Daoy (cell line): Measurements from ENCODE around the gene MYOM1. TPM values are rescaled to one million over a fixed set of nuclear protein-coding genes. Genes with fewer than 3 reads are reported as not detected.

ENCODE experiments used
- DNase-seq: peaks from one replicate; pipeline ENCODE4 v3.0.0-alpha.2; 2015; ENCODE audit warnings: low read depth
- total RNA-seq: library from RNA; depleted of rRNA; stranded (reverse); fragments of >200 nt; shearing (Covaris generic); gene quantifications from 2 replicates; pipeline ENCODE4 v1.2.3, GENCODE V29; 2014

Gene MYOM1
- total RNA-seq, 1 experiment from 2014 or later: not detected

DNA sequence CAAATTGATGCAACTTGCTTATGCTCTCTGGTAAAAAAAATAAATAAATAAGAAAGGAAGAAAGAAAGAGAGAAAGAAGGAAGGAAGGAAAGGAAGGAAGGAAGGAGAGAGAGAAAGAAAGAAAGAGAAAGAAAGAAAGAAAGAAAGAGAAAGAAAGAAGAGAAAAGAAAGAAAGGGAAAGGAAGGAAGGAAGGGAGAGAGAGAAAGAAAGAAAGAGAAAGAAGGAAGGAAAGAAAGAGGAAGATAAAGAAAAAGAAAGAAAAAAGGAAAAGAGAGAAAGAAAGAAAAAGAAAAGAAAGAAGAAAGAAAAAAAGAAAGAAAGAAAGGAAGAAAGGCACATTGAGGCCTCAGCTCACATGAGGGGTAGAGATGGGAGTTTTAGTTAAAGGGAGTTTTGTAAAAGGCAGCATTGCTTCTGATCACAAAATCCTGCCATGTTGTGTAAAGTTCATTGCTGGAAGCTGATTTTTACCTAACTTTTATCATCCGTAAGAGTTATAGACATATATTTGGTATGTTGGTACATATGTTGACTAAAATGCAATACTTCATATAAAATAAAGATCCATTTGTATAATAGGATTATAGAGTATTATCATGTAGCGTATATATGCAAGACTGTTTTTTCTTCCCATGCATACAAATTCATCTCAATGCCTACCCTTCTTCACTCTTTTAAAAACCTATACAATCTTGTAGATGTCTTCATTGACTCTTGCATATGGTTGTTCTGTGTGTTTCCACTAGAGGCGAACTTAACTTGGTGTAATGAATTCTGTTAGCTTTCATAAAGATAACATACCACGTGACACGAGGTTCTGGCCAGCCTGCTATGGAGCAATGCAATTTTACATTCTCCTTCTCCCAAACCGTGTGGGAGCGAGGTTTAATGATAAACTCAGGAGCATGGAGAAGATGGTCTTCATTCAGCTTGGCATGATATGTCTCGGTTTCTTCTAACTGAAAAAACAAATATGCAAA, 32.8 kb downstream of the MYOM1 start:
- DNase-seq: no peak

DNA sequence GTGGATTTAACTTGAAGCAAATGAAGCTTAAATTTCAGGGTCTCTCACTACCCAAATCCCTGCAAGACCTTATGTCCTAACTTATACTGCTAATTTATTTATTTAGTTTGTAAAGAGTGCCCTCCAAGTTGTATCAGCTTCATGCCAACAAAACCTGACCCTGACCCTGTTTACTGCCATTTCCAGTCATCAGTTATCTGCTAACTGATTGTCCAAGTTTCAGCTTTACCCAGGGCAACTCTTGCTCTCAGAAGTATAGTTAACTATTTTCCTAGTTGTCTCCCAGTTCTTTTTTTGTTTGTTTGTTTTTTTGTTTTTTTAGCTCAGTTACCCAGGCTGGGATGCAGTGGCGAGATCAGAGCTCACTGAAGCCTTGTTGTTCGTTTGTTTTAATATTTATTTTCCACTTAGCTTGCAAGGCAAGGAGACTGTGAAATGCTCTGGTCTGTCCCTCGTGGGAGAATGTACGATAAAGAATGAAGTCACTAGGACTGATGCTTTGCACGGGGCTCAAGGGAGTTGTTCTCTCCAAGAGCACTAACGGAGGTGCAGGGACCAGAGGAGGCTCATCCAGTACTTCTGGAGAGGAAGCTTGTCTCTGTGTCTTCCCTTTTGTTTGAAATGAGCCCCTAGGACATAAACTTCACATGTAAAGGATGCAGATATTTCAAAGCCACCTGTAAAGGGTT, 35.3 kb downstream of the MYOM1 start:
- no peak for DNase-seq

DNA sequence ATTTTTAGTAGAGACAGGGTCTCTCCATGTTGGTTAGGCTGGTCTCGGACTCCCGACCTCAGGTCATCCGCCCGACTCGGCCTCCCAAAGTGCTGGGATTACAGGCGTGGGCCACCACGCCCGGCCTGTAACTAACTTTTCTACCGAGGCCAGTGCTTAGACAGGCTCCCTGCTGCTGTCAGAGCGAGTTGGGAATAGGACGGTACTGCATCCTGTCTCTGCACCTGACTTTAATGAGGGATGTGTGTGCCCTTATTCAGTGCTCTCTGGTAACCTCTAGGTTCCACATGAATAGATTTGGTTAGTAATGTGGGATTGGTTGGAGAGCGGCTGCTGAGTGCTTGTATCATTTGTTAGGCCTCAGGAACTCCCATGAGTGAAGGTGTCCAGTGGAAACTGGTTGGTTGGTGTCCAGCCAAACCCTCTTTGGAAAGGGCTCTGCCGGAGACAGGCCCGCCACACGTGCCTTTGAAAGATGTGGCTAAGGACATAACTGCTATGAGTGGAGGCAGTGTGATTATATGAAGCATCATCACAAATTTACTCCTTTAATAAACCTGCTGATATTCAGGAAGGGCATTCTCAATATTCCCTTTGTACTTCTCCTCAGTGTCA, 36.6 kb downstream of the MYOM1 start:
- no peak for DNase-seq

DNA sequence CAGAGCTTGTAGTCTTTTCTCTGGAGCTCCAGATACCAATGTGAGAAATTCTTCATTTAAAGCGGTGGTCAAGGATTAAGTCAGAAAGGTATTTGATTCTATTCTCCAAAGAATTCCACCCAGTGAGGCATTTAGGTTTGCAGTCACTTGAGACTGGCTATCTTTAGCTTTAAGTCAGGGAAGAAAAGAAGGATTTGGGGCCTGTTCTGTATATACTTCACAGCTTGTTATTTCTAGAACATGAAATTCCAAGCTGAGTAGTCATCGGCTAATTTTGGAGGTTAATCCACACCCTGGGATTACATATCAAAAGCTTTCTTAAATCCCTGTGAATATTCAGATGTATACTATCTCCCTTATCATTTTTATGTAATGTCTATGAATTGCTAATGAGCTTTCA, 39.4 kb downstream of the MYOM1 start:
- DNase-seq: no peak

GRCh38 chr18:3179430-3180089, 40.2 kb downstream of the MYOM1 start:
- no peak for DNase-seq

DNA sequence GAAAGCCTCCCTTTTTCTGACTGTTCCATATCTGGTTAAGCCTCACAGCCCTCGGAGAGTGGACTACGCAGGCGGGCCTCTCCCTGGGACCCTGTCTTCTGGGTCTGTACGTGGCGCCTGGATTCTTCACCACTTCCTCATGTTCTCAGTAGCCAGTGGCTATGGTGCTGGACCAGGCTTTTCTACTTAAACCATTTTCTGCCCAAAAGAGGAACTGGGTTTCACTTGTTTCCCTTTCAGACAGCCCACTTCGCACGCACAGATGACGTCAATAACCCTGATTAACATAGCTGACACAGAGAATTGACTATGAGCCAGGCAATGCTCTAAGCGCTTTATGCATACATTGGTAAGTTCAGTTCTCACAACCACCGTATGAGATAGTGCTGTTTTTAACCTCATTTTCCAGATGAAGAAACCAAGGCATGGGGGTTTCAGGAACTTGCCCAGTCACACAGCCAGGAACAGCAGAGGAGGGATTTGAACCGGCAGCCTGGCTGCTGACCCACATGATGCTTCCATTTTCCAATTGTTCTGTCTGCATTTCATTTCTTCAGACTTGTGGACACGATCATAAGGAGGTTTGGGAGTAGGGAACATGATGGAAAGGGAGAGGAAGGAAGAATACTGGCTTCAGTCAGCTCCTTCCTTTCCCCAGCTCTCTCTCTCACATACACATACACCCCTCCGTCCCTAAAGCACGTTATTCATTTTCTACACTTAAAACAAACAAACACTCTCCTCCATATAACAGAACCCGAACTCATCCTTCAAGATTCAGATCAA, 41.7 kb downstream of the MYOM1 start:
- DNase-seq: no peak

- DNase-seq: no peak
Observed at GRCh38 chr18:3175195-3175758, 44.5 kb downstream of the MYOM1 start.

DNA sequence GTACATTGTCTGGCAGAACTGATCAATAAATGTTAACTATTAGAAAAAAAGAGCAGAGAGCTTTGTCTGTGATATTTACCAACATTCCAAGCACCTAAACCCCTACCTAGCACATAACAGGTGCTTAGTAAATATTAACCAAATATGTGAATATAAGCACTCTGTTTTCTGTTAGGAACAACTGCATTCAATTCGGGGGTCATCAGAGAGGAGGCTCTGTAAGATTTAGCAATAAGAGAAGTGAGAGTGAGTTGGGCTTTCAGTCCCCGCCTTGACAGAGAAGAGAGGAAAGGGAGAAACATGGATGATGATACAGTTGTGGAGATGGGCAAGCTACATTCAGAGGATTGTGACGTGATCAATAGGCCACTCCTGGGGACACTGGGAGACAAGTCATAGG, 47.7 kb downstream of the MYOM1 start:
- no peak for DNase-seq

DNA sequence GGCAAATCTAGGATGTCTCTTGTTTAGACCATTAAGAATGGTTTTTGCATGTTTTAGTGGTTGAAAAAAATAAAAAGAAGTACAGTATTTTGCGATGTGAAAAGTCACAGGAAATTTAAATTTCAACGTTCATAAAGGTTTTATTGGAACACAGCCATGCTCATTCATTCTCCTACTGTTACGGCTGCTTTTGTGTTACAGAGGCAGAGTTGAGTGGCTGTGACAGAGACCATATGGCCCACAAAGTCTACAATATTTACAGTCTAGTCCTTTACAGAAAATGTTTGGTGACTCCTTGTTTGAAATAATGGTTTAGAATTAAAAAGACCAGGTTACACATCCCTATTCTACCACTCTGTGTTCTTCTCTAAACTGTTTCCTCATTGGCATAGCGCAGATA, 48.1 kb downstream of the MYOM1 start:
- DNase-seq: no peak

DNA sequence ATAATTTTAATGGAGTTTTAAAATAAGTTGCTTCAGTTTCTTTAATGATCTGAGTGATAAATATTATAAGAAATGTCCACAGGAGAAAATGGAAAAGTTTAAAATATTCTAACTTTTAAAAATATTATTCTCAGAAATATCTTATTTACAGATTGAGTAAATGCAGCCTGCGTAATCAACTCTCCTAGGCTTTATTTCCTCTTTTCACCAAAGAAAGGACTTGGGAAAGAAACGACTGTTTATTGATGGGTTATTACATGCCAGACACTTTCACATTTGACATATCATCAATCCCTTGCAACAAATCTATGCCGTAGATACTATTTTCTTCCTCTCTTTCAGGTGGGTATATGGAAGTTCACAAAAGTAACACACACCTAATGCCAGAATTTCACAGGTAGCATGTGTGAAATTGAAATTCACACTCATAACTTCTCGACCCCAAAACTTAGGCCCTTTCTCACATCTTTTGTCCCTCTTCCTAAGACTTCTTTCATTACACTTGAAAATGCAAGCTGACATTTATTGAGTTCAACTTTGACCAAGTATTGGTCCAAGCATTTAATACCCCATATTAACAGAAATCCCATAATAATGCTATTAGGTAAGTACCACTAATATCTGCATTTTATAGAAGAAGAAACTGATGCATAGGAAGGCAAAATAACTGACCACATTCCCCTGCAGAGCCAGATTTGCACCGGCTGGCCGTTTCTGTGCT, 49.2 kb downstream of the MYOM1 start:
- no peak for DNase-seq

- DNase-seq: no peak
Observed at GRCh38 chr18:3164381-3164780, 55.4 kb downstream of the MYOM1 start.

- no peak for DNase-seq
Observed at GRCh38 chr18:3163968-3164367, 55.8 kb downstream of the MYOM1 start.

- DNase-seq: no peak
Observed at GRCh38 chr18:3162181-3162580, 57.6 kb downstream of the MYOM1 start.

DNA sequence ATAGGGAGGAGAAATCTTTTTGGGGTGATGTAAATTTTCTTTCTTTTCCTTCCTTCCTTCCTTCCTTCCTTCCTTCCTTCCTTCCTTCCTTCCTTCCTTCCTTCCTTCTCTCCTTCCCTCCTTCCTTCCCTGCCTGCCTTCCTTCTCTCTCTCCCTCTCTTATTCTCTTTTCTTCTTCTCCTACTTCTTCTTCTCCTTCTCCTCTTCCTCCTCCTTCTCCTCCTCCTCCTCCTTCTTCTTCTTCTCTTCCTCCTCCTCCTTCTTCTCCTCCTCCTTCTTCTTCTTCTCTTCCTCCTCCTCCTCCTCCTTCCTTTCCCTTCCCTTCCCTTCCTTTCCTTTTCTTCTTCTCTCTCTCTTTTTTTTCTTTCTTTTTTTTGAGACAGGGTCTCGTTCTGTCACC, 59.9 kb downstream of the MYOM1 start:
- DNase-seq: no peak

GRCh38 chr18:3157606-3158005, 62.2 kb downstream of the MYOM1 start:
- no peak for DNase-seq

- no peak for DNase-seq
Observed at GRCh38 chr18:3157086-3157485, 62.7 kb downstream of the MYOM1 start.

DNA sequence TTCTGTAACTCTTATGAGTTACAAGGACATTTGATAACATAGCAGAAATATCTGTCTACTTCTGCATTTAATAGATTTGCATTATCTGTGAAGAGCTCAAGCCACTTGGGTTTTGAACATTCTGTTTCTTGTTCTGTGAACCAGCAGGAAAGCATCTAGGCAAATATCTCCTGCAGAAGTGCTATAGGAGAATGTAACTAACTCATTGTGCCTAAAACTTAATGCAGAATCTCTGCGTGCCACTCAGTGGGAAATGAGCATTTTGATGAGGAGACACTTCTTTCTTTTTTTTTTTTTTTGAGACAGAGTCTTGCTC, 63.5 kb downstream of the MYOM1 start:
- DNase-seq: no peak

GRCh38 chr18:3154214-3154613, 65.6 kb downstream of the MYOM1 start:
- DNase-seq: no peak

- no peak for DNase-seq
Observed at GRCh38 chr18:3153107-3153704, 66.6 kb downstream of the MYOM1 start.

DNA sequence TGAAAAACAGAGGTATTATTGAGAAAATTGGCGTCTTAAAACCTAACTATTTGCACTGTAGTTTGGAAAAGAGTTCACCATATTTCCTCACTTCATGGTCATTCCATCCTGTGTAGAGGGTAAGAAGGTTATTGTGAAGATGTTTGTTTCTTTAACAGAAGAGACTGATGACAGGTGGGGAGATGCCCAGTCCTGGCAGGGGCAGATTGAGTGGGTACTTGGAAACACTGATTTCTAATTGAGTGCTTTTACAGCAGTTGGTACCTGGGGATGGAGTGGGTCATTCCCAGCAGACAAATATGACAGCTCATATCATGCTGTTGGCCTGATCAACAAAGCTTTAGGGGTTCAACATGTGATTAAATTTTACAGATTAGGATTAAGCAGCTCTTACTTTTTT, 67.5 kb downstream of the MYOM1 start:
- no peak for DNase-seq
